HG03432 (cell line): ENCODE results near the gene TMEM52.
"Not testable (repeated sequence)": the region's sequence is repeated elsewhere in the genome, so short reads cannot be mapped to it uniquely, and the experiment has no call there.

Source experiments
- ATAC-seq: cut with Tn5 transposase; IDR thresholded peaks from one replicate; pipeline ENCODE4 v1.9.1; 2021; ENCODE audit warnings: mild to moderate bottlenecking, moderate library complexity; ENCODE audit not compliant: unreplicated experiment

Gene TMEM52

DNA sequence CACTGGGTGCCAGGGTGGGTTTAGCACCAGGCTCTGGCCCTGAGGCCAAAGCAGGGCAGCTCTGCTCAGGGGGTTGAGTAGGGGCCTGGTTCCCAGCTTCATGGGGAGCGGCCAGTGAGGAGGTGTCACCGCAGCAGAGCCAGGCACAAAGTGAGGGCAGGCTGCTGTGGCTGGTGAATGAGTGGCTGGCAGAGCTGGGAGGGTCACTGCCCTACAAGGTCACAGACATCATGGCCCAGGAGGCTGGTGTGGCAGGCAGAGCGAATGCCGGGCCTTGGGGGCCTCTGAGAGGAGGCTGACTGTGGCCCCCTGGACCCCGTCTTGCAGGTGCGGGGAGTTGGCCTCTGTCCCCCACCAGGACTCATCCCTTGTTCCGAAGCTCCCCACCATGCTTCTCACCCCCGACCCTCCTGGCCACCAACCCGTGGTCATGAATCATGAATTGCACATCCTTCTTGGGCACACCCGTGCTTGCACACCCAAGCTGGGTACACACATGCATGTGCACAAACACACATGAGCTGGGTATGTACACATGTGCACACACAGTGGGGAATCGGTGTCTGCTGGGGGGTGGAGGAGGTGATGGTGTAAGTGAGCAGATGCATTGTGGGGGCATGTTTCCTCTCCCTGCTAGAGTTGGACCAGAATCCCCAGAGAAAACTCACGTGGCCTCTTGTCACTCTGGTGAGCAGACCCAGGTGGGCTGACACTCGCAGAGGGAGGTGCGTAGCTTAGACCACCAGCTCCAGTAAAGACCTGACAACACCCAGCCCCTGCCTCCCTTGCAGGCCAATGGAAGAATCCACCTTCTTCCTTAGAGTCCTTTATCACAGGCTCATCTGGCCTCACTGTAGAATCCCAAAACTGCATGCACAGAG lies 23.4 kb downstream of the TMEM52 start:
- no peak for ATAC-seq

DNA sequence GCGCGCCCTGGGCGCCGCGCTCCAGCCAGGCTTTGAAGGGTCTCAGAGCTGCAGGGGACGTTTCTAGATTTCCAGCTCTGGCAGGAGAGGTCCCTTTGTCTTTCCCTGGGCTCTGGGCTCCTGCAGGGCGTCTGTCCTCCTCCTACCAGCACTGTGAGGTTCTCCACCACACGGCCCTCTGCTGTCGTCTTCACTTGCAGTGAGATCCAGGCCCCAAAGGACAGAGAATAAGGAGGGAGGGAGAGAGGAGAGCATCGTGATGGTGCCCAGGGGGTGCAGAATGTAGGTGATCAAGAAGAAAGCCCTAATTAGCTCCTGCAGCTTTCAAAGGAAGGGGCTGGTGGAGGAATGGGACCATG lies 24.0 kb downstream of the TMEM52 start:
- ATAC-seq, result no peak

DNA sequence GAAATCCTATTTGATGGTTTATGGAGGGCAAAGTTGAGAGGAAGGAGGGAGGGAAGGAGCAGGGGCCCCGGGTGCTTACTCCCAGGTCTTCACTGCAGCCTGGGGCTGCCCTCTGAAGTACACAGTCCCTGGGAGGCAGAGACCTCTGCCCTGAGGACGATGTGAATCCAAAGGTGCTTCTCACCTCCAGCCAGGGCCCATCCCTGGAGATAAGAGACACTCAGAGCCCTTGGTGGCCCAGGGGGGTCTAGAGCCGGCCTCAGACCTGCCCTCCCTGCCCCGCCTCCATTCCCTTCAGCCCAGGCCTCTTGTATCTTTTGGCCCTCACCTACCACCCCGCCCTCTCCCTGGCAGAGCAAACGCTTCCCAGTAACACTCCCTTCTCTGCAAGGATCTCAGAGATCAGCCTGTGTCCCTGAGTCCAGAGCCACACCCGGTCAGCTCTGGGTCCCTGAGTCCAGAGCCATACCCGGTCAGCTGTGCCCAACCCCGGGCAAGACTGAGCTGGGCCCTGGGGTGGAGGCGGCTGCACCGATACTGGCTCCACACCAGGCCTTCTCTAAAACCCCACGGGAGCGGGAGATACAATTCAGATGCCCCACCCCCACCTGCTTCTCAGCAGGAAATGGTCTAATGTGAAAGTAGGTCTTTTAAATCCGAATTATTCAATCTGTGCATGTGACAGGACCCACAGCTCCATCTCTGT lies 24.6 kb downstream of the TMEM52 start:
- no peak for ATAC-seq

DNA sequence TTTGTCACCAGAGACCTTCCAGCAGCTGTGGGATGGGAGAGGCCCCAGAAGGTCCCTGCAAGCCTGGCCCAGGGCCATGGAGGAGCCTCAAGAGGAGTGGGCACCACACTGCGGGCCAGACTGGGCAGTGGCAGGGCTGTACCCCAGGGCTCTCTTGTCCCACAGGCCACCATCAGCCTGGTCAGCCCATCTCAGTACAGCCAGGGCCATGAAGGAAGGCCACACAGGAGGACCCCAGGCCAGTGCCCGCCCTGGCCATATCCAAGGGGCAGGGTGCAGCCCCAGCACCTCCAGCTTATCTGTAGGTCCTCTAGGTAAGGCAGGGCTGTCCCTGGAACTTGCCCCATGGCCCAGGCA lies 25.1 kb downstream of the TMEM52 start:
- ATAC-seq, result no peak

DNA sequence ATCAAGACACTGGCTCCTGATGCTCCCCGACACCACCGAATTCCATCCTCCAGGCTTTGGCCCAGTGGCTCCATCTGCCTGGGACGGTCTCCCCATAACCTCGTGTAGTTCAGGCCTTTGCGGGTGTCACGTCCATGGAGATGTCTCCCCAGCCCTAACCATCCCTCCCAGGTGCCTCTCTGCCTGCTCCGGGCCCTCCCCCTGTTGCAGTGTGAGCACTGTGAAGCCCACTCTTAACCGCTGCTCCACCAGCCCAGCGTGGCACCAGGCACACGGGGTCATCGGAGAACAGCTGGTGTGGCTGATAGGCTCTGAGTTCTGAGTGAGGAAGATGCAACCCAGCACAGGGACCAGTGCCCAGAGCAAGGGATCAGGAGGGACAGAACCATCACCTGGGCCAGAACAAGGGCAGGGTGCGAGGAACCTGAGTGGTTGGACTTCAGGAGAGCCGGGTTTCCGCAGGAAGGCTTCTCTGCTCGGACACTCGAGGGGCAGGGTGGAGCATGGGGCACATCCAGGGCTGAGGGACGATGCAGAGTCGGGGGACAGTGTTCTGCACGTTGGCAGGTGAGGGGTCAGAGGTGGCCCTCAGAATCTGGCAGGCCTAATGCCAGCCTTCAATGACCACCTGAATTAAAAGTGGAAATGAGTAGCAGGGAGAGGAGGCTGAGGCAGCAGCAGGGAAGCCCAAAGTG lies 25.6 kb downstream of the TMEM52 start:
- no peak for ATAC-seq

DNA sequence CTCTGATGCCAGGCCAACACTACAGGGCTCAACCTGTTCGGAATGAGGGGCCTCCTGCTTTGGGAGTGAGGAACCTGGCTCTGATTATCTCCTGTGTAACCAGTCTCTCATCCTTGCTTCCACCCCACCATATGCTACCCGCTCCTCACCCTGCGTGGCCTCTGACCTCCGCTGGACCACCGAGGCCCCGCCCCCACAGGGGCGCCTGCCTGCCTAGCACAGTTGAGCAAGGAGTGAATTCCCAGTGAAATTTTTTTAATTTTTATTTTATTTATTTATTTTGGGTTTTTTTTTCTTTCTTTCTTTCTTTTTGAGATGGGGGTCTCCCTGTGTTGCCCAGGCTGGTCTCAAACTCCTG lies 26.3 kb downstream of the TMEM52 start:
- ATAC-seq, result no peak

DNA sequence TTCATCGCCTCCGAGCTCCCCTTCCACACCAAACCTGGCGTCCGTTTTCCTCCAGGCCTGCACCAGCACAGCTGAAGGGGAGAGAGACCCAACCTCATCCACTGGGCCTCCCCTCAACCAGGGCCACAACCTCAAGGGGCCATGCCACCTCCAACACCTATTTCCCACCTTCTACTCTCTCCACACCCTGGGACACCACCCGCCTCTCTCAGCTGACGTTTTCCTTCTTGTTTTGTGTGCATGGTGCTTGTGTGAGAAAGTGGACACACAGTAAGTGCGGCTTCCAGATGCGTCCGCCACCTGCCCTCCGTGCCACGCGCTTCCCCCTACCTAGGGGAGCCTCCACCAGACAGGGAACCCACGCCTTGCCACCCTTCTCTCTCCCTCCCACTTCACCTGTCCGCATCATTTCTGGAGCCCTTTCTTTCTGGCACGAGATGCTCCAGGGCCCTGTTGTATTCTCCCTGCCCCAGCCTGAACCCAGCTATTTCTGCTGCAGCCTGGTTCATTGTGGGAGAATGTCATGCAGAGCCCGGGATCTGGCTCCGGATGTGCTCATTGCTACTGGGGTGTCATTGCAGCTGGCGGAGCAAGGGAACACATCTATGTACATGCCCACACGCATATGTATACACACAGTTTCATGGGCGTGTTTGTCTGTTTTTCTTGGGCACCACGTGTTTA lies 26.9 kb downstream of the TMEM52 start:
- ATAC-seq, result no peak

DNA sequence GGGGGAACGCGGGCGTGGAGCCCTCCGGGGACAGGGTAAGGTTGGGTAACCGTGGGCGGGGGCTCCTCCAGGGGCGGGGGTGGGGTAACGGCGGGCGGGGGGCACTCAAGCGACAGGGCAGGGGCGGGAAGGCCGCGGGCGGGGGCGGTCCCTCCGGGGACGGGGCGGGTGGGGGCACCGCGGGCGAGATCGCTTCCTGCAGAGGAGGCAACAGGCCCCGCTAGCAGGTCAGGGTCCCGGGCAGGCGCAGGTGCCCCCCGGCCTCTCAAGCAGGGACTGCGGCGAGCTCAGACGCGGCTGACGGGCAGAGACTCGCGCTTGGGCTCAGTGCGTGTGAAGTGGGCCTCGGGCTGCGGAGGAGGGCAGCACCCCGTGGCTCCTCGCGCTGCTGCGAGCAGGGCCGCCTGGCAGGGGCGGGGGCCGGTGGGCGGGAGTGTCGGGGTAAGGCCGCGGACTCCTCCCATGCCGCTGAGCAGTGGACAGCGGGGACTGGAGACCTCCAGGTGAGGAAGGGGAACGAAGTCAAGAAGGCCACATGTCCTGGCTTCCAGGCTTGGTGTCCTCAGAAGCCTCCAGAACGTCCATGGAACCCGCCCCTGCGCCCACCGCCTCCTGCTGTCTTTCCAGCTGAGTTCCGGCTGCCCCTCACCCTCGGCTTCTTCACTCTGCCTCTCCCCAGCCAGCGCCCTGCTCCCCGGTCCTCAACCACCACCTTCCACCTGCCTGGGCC lies 27.6 kb downstream of the TMEM52 start:
- ATAC-seq, result peak; percentile 25

DNA sequence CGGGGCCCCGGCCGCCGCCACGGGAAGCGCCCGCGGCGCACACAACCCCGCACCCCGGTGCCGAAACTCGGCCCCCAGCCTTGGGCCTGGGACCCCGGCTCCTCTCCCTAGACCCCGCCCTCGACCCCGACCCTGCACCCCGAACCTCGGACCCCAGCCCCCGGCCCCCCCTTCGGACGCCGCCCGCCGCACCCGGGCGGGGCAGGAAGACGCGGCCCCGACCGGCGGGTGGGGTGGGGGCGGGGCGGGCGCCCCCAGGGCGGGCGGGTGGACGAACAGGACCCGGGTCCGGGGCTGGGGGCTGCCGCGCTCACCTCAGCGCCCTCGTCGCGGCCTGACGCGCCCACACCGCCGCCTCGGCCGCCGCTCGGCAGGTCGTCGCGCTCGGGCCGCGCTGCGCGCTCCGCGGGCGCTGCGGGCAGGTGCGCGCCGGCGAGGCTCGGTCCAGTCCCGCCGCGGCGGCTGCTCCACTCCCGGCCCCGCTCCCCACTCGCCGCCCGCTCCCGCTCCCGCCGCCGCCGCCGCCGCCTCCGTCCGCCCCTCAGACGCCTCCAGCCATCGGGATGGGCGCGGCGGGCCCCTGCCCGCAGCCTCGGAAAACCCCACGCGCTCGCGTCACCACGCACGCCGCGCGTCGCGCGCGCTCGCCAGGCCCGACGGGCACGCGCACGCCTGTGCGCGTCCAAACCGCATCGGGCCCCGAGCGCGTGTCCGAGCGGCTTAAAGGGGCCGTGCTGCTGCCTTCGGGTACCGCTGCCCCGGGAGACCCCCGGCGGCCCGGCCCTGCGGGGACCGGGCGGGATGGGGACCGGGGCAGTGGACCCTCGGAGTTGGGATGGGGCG lies 28.4 kb downstream of the TMEM52 start, which contains the start of gene GNB1:
TSS of gene GNB1 (minus strand) at position 582 of the 843 bp plus-strand sequence. CDS start 65,634 bp downstream, outside the sequence.
- peak; percentile 77 for ATAC-seq

DNA sequence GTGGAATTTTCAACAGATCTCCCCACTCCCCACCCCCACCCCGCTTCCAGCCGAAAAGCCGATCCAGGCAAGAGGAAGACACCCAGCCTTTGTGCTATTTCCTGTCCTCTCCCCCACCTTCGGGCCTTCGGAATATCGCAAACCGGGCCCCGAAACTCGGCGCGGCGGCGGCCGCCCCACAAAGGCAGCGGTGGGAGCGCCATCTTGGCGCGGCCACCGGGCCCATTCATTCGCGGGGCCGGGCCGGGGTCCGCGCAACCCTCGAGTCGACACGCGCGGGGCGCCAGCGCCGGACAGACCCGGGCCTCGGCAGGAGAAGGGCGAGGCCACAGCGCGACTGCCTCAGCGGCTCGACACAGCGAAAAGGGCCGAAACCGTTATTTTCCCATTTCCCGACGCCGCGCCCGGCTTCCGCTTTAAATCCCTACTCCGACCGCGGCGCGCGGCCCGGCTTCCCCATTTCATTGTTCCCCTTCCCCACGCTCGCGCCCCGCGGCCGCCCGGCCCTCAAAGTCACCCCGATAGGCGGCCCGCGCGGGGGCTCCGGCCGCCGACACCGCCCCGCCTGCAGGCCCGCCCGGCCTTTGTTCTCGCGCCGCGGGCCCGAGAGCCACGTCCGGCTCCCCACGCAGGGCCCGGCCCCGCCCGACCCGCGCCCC lies 29.1 kb downstream of the TMEM52 start:
- ATAC-seq, result peak; percentile 35

DNA sequence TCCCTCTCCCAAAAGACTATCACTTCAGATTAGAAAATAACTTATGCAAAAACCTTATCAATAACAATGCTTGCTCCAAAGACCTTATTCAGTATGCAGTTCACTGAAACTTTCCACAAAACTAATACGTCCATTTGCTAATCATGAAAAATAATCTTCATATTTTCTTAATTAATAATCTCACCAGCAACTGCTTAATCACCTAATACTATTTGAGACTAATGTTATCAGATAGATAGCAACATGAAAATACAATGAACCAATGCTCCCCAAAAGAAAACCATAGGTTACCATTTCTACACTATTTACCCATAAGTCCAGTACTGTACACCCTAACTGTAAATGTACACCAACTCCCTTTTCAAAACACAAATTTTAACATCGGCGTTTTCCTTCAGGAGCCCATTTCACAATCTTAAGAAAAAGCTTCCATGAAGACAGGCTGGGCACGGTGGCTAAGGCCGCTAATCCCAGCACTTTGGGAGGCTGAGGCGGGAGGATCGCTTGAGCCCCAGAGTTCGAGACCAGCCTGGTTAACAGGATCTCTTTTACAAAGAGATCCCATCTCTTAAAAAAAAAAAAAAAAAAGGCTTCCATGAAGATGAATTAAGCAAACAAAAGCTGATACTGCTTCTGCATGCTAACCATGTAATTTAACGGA lies 29.9 kb downstream of the TMEM52 start:
- no peak for ATAC-seq

DNA sequence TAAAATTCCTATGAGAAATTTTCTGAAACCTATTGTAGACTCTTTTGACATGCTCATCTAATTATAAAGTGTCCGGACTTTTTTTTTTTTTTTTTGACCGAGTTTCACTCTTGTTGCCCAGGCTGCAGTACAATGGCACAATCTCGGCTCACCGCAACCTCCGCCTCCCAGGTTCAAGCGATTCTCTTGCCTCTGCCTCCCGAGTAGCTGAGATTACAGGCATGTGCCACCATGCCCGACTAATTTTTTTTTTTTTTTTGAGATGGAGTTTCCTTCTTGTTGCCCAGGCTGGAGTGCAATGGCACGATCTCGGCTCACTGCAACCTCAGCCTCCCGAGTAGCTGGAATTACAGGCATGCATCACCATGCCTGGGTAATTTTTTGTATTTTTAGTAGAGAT lies 35.2 kb downstream of the TMEM52 start:
- ATAC-seq, result not testable (repeated sequence)

DNA sequence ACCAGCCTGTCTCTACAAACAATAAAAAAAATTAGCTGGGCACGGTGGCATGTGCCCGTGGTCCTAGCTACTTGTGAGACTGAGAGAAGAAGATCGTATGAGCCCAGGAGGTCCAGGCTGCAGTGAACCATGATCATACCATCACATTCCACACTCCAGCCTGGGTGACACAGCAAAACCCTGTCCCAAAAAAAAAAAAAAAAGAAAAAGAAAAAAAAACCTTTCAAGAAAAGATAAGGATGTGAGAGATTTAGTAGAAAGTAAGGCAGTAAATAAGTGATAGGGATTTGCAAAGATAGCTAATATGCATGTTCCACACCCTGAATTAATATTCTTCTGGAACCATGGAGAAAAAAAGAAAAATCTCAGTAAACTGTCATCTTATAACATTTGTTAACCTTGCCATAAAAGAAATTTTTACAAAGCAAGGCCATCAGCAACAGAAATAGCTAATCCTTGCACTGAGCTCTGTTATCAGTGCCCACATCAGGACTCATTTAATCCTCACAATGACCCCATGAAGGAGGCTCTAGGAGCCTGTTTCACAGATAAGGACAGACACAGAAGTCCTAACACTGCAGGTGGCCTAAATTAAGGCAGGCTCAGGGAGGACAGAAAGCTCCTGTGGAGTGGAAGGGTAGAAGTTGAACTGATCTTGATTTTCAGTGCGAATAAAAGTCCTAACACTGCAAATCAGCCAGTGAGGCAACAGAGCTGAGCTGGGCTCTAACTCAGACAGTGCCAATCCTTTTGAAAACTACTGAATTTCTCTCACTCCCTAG lies 35.8 kb downstream of the TMEM52 start:
- no peak for ATAC-seq

DNA sequence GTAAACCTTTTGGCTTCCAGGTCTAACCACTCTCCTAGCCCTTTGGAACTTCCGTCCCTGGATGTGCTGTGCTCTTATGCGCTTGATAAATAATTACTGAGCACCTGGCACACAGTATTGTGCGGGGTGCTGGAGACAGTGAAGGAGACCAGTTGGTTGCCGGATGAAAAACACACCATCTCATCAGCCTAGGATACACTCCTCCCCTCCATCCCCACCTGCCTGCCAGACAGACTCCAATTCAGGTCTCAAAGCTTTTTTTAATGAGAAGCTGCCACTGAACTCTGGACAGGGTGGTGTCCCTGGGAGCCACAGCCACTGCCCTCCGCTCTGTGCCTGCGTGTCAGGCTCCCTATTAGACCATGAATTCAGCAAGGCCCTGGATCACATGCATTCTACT lies 37.4 kb downstream of the TMEM52 start:
- no peak for ATAC-seq

DNA sequence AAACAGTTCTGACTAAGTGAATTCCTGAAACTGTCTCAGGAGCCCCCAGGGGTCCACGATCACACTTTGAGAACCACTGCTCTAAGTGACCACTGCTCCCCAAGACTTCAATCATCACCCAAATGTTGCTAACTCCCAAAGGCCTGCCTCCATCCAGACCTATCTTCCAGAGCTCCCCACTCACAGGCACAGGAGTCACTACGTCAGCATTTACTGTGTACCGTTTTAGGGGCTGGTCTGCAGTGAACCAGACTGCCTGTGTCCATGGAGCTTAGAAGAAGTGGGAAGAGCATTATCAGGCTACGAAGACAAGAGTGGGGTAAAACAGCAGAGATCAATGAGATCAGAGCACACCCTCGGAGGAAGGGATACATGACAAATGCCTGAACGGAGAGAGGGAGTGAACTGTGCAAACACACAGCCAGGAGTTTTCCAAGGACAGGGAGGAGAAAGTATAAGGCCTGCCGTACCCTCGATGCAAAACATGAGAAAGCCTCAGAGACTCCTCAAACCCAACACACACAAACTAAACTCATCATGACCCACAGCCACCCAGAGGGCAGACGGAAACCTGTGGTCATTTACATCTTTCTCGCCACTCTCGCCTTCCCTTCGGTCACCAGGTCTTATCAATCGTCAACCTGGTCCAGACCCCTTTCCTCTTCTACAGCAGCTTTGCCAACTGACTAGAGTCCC lies 38.3 kb downstream of the TMEM52 start:
- ATAC-seq, result no peak

DNA sequence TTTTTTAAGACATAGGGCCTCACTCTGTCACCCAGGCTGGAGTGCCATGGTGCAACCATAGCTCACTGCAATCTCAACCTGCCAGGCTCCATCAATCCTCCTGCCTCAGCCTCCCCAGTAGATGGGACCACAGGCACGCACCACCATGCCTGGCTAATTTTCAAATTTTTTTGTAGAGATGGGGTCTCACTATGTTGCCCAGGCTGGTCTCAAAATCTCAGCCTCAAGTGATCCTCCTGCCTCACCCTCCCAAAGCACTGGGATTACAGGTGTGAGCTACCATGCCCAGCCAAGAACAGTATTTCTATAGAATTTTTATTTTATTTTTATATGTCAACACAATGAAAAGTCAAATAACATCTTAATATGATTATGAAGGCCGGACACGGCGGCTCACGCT lies 39.1 kb downstream of the TMEM52 start:
- no peak for ATAC-seq

DNA sequence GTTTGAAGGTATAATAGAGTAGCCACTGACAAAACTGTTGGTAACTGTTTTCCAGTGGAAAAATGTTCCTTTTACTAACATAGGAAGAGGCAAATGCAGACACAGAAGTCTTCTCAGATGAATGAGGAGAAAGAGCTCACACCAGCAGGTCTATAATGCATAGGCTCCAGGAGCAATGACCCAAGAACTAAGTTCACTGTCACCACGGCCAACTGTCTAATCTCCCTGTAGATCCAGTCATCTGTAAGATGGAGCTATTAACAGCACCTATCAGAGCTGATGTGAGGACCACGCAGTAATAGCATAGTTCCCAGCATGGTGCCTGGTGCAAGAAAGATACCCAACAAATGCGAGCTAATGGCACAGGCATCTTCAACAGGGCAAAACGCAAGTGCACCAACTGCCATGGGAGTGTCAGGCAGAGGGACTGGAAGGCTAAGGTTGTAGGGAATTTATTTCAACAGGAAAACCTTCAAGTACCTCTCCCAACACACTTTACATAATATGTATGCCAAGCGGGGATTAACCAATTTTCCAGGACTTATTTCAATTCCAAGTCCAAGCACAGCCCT lies 41.1 kb downstream of the TMEM52 start:
- ATAC-seq, result no peak
